HEK293 (cell line): ENCODE measurements around the gene USP2.

ENCODE experiments used
- HOXA7 ChIP-seq: sonication (generic); formaldehyde crosslinking; IDR thresholded peaks from 2 replicates; pipeline ENCODE4 v1.8.1; 2022; ENCODE audit warnings: missing genetic modification reagents, borderline replicate concordance
- HOXD13 ChIP-seq: sonication (generic); formaldehyde crosslinking; IDR thresholded peaks from 2 replicates; pipeline ENCODE4 v1.8.0; 2022; ENCODE audit warnings: missing genetic modification reagents, borderline replicate concordance
- KLF1 ChIP-seq: fragments of 450-650 bp; formaldehyde crosslinking; IDR thresholded peaks from 2 replicates; pipeline ENCODE4 v1.5.1; 2016; ENCODE audit warnings: missing biosample characterization, missing genetic modification characterization
- PBX3 ChIP-seq: sonication (generic); formaldehyde crosslinking; IDR thresholded peaks from 2 replicates; pipeline ENCODE4 v1.8.1; 2022; ENCODE audit warnings: mild to moderate bottlenecking, moderate library complexity, missing genetic modification reagents
- PRDM4 ChIP-seq: fragments of 450-650 bp; formaldehyde crosslinking; IDR thresholded peaks from 2 replicates; pipeline ENCODE4 v1.5.1; 2017; ENCODE audit warnings: missing biosample characterization, missing genetic modification characterization
- ZBTB10 ChIP-seq: fragments of 450-650 bp; formaldehyde crosslinking; IDR thresholded peaks from 2 replicates; pipeline ENCODE4 v1.5.1; 2016; ENCODE audit warnings: missing biosample characterization, missing genetic modification characterization
- ZBTB11 ChIP-seq: fragments of 450-650 bp; formaldehyde crosslinking; conservative IDR thresholded peaks from 2 replicates; pipeline ENCODE4 v1.5.1; 2016; ENCODE audit warnings: low read depth, missing biosample characterization, missing genetic modification characterization
- ZBTB49 ChIP-seq: fragments of 450-650 bp; formaldehyde crosslinking; IDR thresholded peaks from 2 replicates; pipeline ENCODE4 v1.5.1; 2016; ENCODE audit warnings: missing biosample characterization, missing genetic modification characterization, low read depth
- ZBTB7A ChIP-seq: fragments of 450-650 bp; formaldehyde crosslinking; IDR thresholded peaks from 2 replicates; pipeline ENCODE4 v1.5.1; 2016; ENCODE audit warnings: low read depth, missing biosample characterization, missing genetic modification characterization
- ZFHX2 ChIP-seq: fragments of 450-650 bp; formaldehyde crosslinking; conservative IDR thresholded peaks from 2 replicates; pipeline ENCODE4 v1.5.1; 2016; ENCODE audit warnings: missing biosample characterization, missing genetic modification characterization
- ZNF146 ChIP-seq: fragments of 450-650 bp; formaldehyde crosslinking; IDR thresholded peaks from 2 replicates; pipeline ENCODE4 v1.5.1; 2016; ENCODE audit warnings: missing biosample characterization, missing genetic modification characterization
- ZNF18 ChIP-seq: fragments of 450-650 bp; formaldehyde crosslinking; IDR thresholded peaks from 2 replicates; pipeline ENCODE4 v1.5.1; 2016; ENCODE audit warnings: missing biosample characterization, missing genetic modification characterization
- ZNF548 ChIP-seq: fragments of 450-650 bp; formaldehyde crosslinking; IDR thresholded peaks from 2 replicates; pipeline ENCODE4 v1.5.1; 2016; ENCODE audit warnings: missing biosample characterization, missing genetic modification characterization
- ZNF580 ChIP-seq: fragments of 450-650 bp; formaldehyde crosslinking; IDR thresholded peaks from 2 replicates; pipeline ENCODE4 v1.5.1; 2016; ENCODE audit warnings: missing biosample characterization, missing genetic modification characterization
- ZNF777 ChIP-seq: fragments of 450-650 bp; formaldehyde crosslinking; IDR thresholded peaks from 2 replicates; pipeline ENCODE4 v1.5.1; 2017; ENCODE audit warnings: missing biosample characterization, missing genetic modification characterization, borderline replicate concordance
- ZNF792 ChIP-seq: fragments of 450-650 bp; formaldehyde crosslinking; IDR thresholded peaks from 2 replicates; pipeline ENCODE4 v1.5.1; 2016; ENCODE audit warnings: missing biosample characterization, missing genetic modification characterization
- ZXDB ChIP-seq: fragments of 450-650 bp; formaldehyde crosslinking; IDR thresholded peaks from 2 replicates; pipeline ENCODE4 v1.5.1; 2016; ENCODE audit warnings: missing biosample characterization, missing genetic modification characterization
- TF ChIP-seq, protein P1 (sequence below): fragments of 450-650 bp; formaldehyde crosslinking; IDR thresholded peaks from 2 replicates; pipeline ENCODE4 v1.5.1; 2016; ENCODE audit warnings: missing biosample characterization, missing genetic modification characterization
- TF ChIP-seq, protein P2 (sequence below): fragments of 450-650 bp; formaldehyde crosslinking; IDR thresholded peaks from 2 replicates; pipeline ENCODE4 v1.5.1; 2016; ENCODE audit warnings: missing biosample characterization, missing genetic modification characterization

Gene USP2

DNA sequence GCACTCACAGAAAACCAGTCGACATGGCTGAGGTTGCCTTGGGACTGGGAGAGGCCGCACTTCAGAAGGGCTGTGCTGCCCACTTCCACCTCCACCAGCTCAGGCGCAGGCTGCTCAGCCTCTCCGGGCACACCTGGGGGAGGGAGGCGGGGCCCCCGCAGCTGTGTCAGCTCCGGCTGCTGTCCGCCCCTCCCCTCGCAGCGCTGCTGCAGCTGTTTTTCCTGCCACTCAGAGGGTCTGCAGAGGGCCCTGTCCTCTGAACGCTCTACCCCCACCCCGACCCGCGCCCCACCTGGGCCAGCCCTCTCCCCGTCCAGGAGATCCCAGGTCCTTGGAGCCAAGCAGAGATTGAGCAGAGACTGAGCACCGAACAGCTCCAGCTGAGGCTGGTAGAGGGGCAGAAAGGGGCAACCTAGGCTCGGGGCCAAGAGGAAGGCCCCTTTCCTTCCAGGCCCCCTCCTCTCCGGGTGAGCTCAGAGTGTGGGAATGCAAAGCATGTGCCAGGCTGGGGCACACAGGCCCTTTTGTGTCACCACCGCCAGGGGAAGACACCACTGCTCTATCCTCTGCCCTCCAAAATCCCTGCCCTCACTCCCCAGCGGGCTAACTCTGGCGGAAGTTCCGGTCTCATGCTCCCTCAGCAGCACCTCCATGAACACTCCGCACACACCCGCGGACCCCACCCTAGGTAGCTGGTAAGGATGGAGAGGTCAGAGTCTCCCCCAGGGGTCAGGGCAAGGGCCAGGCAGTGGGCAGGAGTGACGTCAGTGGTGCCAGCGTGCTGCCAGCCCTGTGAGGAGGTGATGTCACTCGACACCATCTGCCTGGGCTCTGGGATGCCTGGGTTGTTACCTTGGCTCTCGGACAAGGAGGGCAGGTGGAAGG is 66.1 kb downstream of the USP2 start (continued):
- no peak for TF ChIP-seq ZNF777 (tag by site-specific recombination)
- TF ChIP-seq ZNF792 (tag by site-specific recombination), result no peak
- TF ChIP-seq PRDM4 (tag by site-specific recombination), result no peak
- no peak for TF ChIP-seq ZNF18 (tag by site-specific recombination)
- TF ChIP-seq PBX3 (CRISPR knock-in tag), result no peak
- TF ChIP-seq KLF1 (tag by site-specific recombination), result no peak
- no peak for TF ChIP-seq ZBTB11 (tag by site-specific recombination)
- no peak for TF ChIP-seq ZBTB10
- no peak for TF ChIP-seq ZNF580 (tag by site-specific recombination)
- TF ChIP-seq ZBTB49 (tag by site-specific recombination), result no peak
- no peak for TF ChIP-seq ZNF548 (tag by site-specific recombination)
- TF ChIP-seq, protein P1, sequence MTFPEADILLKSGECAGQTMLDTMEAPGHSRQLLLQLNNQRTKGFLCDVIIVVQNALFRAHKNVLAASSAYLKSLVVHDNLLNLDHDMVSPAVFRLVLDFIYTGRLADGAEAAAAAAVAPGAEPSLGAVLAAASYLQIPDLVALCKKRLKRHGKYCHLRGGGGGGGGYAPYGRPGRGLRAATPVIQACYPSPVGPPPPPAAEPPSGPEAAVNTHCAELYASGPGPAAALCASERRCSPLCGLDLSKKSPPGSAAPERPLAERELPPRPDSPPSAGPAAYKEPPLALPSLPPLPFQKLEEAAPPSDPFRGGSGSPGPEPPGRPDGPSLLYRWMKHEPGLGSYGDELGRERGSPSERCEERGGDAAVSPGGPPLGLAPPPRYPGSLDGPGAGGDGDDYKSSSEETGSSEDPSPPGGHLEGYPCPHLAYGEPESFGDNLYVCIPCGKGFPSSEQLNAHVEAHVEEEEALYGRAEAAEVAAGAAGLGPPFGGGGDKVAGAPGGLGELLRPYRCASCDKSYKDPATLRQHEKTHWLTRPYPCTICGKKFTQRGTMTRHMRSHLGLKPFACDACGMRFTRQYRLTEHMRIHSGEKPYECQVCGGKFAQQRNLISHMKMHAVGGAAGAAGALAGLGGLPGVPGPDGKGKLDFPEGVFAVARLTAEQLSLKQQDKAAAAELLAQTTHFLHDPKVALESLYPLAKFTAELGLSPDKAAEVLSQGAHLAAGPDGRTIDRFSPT (tag by site-specific recombination), result peak; percentile 46; the same call in 1 of the 2 replicates
- no peak for TF ChIP-seq ZXDB (tag by site-specific recombination)
- no peak for TF ChIP-seq HOXD13
- TF ChIP-seq, protein P2, sequence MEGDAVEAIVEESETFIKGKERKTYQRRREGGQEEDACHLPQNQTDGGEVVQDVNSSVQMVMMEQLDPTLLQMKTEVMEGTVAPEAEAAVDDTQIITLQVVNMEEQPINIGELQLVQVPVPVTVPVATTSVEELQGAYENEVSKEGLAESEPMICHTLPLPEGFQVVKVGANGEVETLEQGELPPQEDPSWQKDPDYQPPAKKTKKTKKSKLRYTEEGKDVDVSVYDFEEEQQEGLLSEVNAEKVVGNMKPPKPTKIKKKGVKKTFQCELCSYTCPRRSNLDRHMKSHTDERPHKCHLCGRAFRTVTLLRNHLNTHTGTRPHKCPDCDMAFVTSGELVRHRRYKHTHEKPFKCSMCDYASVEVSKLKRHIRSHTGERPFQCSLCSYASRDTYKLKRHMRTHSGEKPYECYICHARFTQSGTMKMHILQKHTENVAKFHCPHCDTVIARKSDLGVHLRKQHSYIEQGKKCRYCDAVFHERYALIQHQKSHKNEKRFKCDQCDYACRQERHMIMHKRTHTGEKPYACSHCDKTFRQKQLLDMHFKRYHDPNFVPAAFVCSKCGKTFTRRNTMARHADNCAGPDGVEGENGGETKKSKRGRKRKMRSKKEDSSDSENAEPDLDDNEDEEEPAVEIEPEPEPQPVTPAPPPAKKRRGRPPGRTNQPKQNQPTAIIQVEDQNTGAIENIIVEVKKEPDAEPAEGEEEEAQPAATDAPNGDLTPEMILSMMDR (tag by site-specific recombination), result no peak
- 0 out of 2 replicates have a peak, but pooled peaks have one; percentile 13 for TF ChIP-seq ZFHX2 (tag by site-specific recombination)
- TF ChIP-seq ZBTB7A (tag by site-specific recombination), result no peak; the same call in 1 of the 2 replicates
- TF ChIP-seq HOXA7 (CRISPR knock-in tag), result no peak
- TF ChIP-seq ZNF146, result no peak
